Smooth muscle cell of the brain vasculature (primary cell): ENCODE results near the gene GRXCR2.
"Not testable (repeated sequence)": the region's sequence is repeated elsewhere in the genome, so short reads cannot be mapped to it uniquely, and the experiment has no call there.

Experiments used
- DNase-seq: peaks from one replicate; pipeline ENCODE4 v3.0.0-alpha.2; 2012; ENCODE audit warnings: low read depth, low spot score

The GRXCR2 gene

DNA sequence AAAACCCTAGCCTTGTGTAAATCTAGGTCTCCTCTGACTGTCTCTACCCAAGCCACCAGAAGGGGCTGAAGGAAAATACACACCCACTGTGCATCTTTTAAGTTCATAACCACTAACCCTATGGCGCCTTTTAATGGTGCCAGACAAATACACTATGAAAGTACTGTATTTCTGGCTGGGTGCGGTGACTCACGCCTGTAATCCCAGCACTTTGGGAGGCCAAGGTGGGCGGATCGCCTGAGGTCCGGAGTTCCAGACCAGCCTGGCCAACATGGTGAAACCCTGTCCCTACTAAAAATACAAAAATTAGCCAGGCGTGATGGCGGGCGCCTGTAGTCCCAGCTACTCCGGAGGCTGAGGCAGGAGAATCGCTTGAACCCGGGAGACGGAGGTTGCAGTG, 36.6 kb downstream of the GRXCR2 start:
- not testable (repeated sequence) for DNase-seq

- DNase-seq = no peak
Observed at GRCh38 chr5:145835848-145836239, 37.0 kb downstream of the GRXCR2 start.

DNA sequence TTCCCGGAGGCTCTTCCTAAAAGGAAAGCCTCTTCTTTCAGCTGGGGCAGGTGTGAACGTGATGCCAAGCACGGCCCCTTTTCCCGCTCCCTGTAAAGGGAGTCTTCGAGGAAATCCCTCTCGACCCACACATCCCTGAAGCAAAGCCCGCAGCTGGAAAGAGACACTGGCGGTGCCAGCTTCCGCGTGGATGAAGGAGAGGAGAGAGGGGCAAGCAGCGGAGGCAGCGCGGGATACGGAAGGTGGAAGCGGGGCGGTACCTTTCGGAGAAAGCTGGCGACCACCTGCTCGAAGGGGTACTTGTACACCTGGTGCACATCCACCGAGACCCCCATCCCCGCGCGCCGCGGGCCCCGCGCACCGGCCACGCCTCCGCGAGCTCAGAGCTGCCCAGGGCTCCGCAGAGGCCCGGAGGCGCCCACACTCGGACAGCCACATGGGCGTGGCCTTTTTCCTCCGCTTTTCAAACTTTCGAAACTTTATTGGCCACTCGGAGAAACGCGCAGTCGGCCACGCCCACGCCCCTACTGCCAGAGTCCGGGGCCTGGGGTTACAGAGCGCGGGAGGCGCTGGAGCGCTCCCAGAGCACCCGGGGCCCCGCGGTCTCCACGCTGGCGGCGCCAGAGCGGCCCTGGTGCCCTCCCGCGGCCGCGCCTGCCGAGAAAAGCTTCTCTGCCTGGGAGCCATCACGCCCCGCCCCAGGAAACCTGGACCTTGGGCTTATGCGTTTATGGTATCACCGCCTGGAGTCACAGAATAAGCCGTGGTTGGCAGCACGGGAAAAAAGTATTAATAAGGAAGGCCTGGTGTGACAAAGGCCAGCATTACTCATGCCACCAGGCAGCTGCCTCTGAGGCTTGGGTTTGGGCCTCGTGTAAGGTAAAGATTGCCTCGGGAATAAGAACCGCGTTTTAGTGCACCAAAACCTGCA, 37.6 kb downstream of the GRXCR2 start, which contains the start of gene PRELID2:
PRELID2 (minus strand) TSS at position 426 of the 931 bp plus-strand sequence; CDS start at position 335, 91 bp downstream.
- no peak for DNase-seq

DNA sequence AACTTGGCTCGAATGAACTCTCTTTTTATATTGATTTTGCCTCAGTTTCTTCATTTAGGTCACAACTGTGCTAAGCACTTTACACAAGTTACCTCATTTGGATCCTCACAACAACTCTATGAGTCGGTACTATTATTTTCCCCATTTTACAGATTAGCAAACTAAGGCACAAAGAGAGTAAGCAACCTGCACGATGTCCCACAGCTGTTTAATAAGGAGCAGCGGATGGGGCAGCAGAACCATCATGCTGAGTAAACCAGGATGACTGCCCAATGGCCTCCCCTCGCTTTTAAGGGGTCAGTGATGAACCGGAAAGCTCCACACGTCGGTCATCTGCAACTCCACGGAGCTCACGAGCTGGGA, 38.3 kb downstream of the GRXCR2 start:
- no peak for DNase-seq

- no peak for DNase-seq
Observed at GRCh38 chr5:145833631-145834200, 39.1 kb downstream of the GRXCR2 start.

DNA sequence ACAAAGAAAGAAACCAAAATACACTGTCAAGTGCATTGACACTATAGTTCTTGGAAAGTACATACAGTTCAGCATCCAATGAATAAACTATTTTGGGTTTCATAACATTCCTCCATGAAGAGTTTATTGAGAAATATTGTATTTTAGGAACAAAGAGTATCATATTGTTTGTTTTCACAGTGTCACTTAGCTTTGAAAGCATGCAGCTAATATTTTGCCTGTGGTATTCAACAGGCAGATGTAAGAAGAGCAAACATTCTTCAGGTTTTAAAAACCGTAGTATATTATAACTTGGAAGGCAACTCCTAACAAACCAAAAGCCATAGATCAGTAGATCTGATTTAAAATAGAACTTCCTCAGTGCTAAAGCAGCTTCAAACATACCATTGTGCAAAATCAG, 42.2 kb downstream of the GRXCR2 start:
- DNase-seq = no peak

GRCh38 chr5:145829708-145830361, 43.0 kb downstream of the GRXCR2 start:
- no peak for DNase-seq

- no peak for DNase-seq
Observed at GRCh38 chr5:145826895-145827674, 45.7 kb downstream of the GRXCR2 start.

GRCh38 chr5:145825751-145826180, 47.0 kb downstream of the GRXCR2 start:
- DNase-seq = peak; percentile 29

GRCh38 chr5:145824040-145824439, 48.8 kb downstream of the GRXCR2 start:
- DNase-seq = no peak

DNA sequence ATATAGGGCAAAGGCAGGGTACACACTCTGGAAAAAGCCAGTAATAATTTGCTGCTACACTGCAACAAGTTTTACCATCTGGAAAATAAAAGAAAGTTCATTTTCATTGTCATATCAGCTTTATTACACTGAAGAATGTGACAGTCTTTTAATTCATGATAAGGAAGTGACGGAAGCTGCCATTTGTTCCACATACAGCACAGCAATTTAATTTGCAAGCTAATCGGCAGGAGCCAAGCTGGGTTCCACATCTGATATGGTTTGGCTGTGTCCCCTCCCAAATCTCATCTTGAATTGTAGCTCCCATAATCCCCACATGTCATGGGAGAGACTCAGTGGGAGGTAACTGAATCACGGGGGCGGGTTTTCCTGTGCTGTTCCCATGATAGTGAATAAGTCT, 54.2 kb downstream of the GRXCR2 start:
- DNase-seq = no peak

DNA sequence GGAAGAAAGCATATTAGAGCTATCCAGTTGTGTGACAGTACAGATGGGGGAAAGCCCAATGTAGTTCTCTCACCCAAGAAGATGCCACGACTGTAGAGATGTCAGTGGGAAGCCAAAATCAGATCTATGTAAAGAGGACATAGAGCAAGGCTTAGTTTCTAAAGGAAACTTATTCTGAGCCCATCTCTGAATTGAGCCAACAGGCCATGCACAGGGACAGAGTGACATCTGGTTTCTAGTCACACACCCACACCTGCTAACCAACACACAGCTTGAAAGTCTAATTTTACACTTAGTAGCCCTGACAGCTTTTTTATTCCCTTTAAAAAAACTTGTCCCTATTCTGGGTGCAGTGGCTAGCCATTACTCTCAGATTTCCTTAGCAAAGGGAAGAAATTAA, 59.9 kb downstream of the GRXCR2 start:
- no peak for DNase-seq

GRCh38 chr5:145811834-145812625, 60.8 kb downstream of the GRXCR2 start:
- DNase-seq = no peak
